GM19351 (cell line): ENCODE results near the gene ACR.

Source experiments
- ATAC-seq: cut with Tn5 transposase; IDR thresholded peaks from one replicate; pipeline ENCODE4 v1.9.1; 2021; ENCODE audit warnings: mild to moderate bottlenecking, moderate library complexity; ENCODE audit not compliant: unreplicated experiment

ACR gene

GRCh38 chr22:50702821-50703725 is 34.9 kb upstream of the ACR start:
- no peak for ATAC-seq

- no peak for ATAC-seq
These were observed 34.1 kb upstream of the ACR start for GRCh38 chr22:50703726-50704509.

- no peak for ATAC-seq
These were observed 33.3 kb upstream of the ACR start for GRCh38 chr22:50704510-50705218.

GRCh38 chr22:50705219-50705691 is 32.7 kb upstream of the ACR start:
- no peak for ATAC-seq

GRCh38 chr22:50705851-50706351 is 32.1 kb upstream of the ACR start:
- ATAC-seq: no peak

GRCh38 chr22:50706481-50707125 is 31.4 kb upstream of the ACR start:
- ATAC-seq: no peak

GRCh38 chr22:50708474-50708873 is 29.5 kb upstream of the ACR start:
- ATAC-seq: no peak

GRCh38 chr22:50708996-50709395 is 29.0 kb upstream of the ACR start:
- no peak for ATAC-seq

GRCh38 chr22:50710221-50710620 is 27.8 kb upstream of the ACR start:
- no peak for ATAC-seq

- ATAC-seq: no peak
These were observed 27.1 kb upstream of the ACR start for GRCh38 chr22:50710886-50711285.

- ATAC-seq: no peak
These were observed 26.3 kb upstream of the ACR start for GRCh38 chr22:50711446-50712340.

- no peak for ATAC-seq
These were observed 25.5 kb upstream of the ACR start for GRCh38 chr22:50712341-50713007.

- no peak for ATAC-seq
These were observed 25.0 kb upstream of the ACR start for GRCh38 chr22:50713008-50713385.

- no peak for ATAC-seq
These were observed 24.4 kb upstream of the ACR start for GRCh38 chr22:50713571-50714056.

- no peak for ATAC-seq
These were observed 23.9 kb upstream of the ACR start for GRCh38 chr22:50714150-50714549.

GRCh38 chr22:50714631-50715179 is 23.3 kb upstream of the ACR start:
- ATAC-seq: no peak

- ATAC-seq: no peak
These were observed 22.8 kb upstream of the ACR start for GRCh38 chr22:50715250-50715649.

GRCh38 chr22:50715776-50716175 is 22.2 kb upstream of the ACR start:
- ATAC-seq: no peak
